ENCODE data around the gene HIGD1A. TPM values are rescaled to one million over a fixed set of nuclear protein-coding genes. Genes with fewer than 3 reads are reported as not detected.

Gene HIGD1A
- polyA plus RNA-seq, 6 donors from 2014 or later = 47.7 to 83.7 (median 65.3) TPM

- Mint-ChIP-seq H3K27me3 (no peaks in the 10 kb centered on the region), H3K36me3 (no peaks in the 10 kb centered on the region), H3K27ac (no peak overlapping the region), H3K4me3 (no peak overlapping the region), H3K4me1 (peaks cover 7 to 17% (median 16%) of the 10 kb centered on the region in 3 donors), H3K9me3 (peaks cover 0 to 2% (median 0%) of the 10 kb centered on the region in 7 donors)
- ATAC-seq (ENCODE audit: low read depth in 2 of 2) (no peak), DNase-seq (no peak)
These were observed 62.0 kb downstream of the HIGD1A start for GRCh38 chr3:42742259-42742658.

GRCh38 chr3:42741796-42742195, 62.5 kb downstream of the HIGD1A start:
- Mint-ChIP-seq H3K4me3 (no peak overlapping the region), H3K4me1 (peaks cover 7 to 17% (median 16%) of the 10 kb centered on the region in 3 donors), H3K27ac (peak overlapping the region in 1 of 6 donors; percentile 8), H3K36me3 (no peaks in the 10 kb centered on the region), H3K27me3 (no peaks in the 10 kb centered on the region), H3K9me3 (peaks cover 0 to 2% (median 0%) of the 10 kb centered on the region in 7 donors)
- DNase-seq (no peak), ATAC-seq (ENCODE audit: low read depth in 2 of 2) (no peak)

- Mint-ChIP-seq H3K4me1 (peaks cover 7 to 17% (median 16%) of the 10 kb centered on the region in 3 donors), H3K9me3 (peaks cover 0 to 2% (median 0%) of the 10 kb centered on the region in 7 donors), H3K36me3 (no peaks in the 10 kb centered on the region), H3K27ac (peak overlapping the region in 2 of 6 donors; percentile 62 to 87), H3K27me3 (no peaks in the 10 kb centered on the region), H3K4me3 (no peak overlapping the region)
- ATAC-seq (ENCODE audit: low read depth in 2 of 2) (no peak), DNase-seq (no peak)
These were observed 64.7 kb downstream of the HIGD1A start for GRCh38 chr3:42739401-42740158.

GRCh38 chr3:42736531-42736930, 67.8 kb downstream of the HIGD1A start:
- Mint-ChIP-seq H3K27ac (no peak overlapping the region), H3K4me1 (peaks cover 7 to 16% (median 13%) of the 10 kb centered on the region in 3 donors)

GRCh38 chr3:42736081-42736480, 68.2 kb downstream of the HIGD1A start:
- Mint-ChIP-seq H3K4me3 (no peak overlapping the region), H3K4me1 (peaks cover 7 to 16% (median 13%) of the 10 kb centered on the region in 3 donors), H3K9me3 (peaks cover 0 to 2% (median 0%) of the 10 kb centered on the region in 7 donors), H3K27ac (no peak overlapping the region), H3K27me3 (no peaks in the 10 kb centered on the region), H3K36me3 (no peaks in the 10 kb centered on the region)
- no peak for ATAC-seq (ENCODE audit: low read depth in 2 of 2)
- no peak for DNase-seq

More at GRCh38 chr3:42736531-42736930, 67.8 kb downstream of the HIGD1A start:
- no peak for ATAC-seq (ENCODE audit: low read depth in 2 of 2)
- Mint-ChIP-seq H3K4me3 (no peak overlapping the region), H3K9me3 (peaks cover 0 to 2% (median 0%) of the 10 kb centered on the region in 7 donors), H3K27me3 (no peaks in the 10 kb centered on the region), H3K36me3 (no peaks in the 10 kb centered on the region)
- DNase-seq = no peak

- Mint-ChIP-seq H3K4me1 (peaks cover 7 to 16% (median 13%) of the 10 kb centered on the region in 3 donors), H3K27me3 (no peaks in the 10 kb centered on the region), H3K36me3 (no peaks in the 10 kb centered on the region), H3K9me3 (peaks cover 0 to 2% (median 0%) of the 10 kb centered on the region in 7 donors), H3K4me3 (no peak overlapping the region), H3K27ac (no peak overlapping the region)
- ATAC-seq (ENCODE audit: low read depth in 2 of 2) (no peak), DNase-seq (no peak)
These were observed 68.7 kb downstream of the HIGD1A start for GRCh38 chr3:42735615-42736014.

GRCh38 chr3:42735019-42735418, 69.3 kb downstream of the HIGD1A start:
- DNase-seq (no peak), ATAC-seq (ENCODE audit: low read depth in 2 of 2) (no peak)
- peaks cover 7 to 16% (median 13%) of the 10 kb centered on the region in 3 donors for H3K4me1 Mint-ChIP-seq
- H3K27ac Mint-ChIP-seq = peak overlapping the region in 1 of 6 donors; percentile 65
- H3K36me3 Mint-ChIP-seq = no peaks in the 10 kb centered on the region
- H3K4me3 Mint-ChIP-seq = no peak overlapping the region
- peaks cover 0 to 2% (median 0%) of the 10 kb centered on the region in 7 donors for H3K9me3 Mint-ChIP-seq
- H3K27me3 Mint-ChIP-seq = no peaks in the 10 kb centered on the region

- H3K27ac Mint-ChIP-seq = peak overlapping the region in 1 of 6 donors; percentile 37
- no peak overlapping the region for H3K4me3 Mint-ChIP-seq
- ATAC-seq (ENCODE audit: low read depth in 2 of 2) (no peak), DNase-seq (no peak)
- H3K27me3 Mint-ChIP-seq = peaks cover 0 to 4% (median 0%) of the 10 kb centered on the region in 3 donors
- peaks cover 7 to 11% (median 9%) of the 10 kb centered on the region in 3 donors for H3K4me1 Mint-ChIP-seq
- H3K36me3 Mint-ChIP-seq = no peaks in the 10 kb centered on the region
- H3K9me3 Mint-ChIP-seq = peaks cover 0 to 2% (median 0%) of the 10 kb centered on the region in 7 donors
These were observed 69.9 kb downstream of the HIGD1A start for GRCh38 chr3:42734263-42734860.

GRCh38 chr3:42733501-42734262, 70.6 kb downstream of the HIGD1A start:
- DNase-seq (no peak), ATAC-seq (ENCODE audit: low read depth in 2 of 2) (no peak)
- Mint-ChIP-seq H3K27me3 (peaks cover 0 to 5% (median 0%) of the 10 kb centered on the region in 3 donors), H3K4me1 (peaks cover 3 to 4% (median 3%) of the 10 kb centered on the region in 3 donors), H3K9me3 (peaks cover 0 to 2% (median 0%) of the 10 kb centered on the region in 7 donors), H3K27ac (peak overlapping the region in 1 of 6 donors; percentile 75), H3K4me3 (no peak overlapping the region), H3K36me3 (no peaks in the 10 kb centered on the region)

Other genes with a start within 250 kb of the HIGD1A start
- 10 to 100 TPM; 25.1 to 39.0 (median 31.3) TPM for gene SEC22C, start 222.5 kb downstream of the HIGD1A start, polyA plus RNA-seq (ENCODE audit: low read depth in 6 of 6)
- gene SS18L2, start 213.6 kb downstream of the HIGD1A start, polyA plus RNA-seq (ENCODE audit: low read depth in 6 of 6) = 100 to 1,000 TPM; 111 to 142 (median 131) TPM
- 10 to 100 TPM in 1 of 6 donors, 1 to 10 TPM in 5; 6.2 to 21.9 (median 8.4) TPM for gene NKTR, start 203.8 kb downstream of the HIGD1A start, polyA plus RNA-seq (ENCODE audit: low read depth in 6 of 6)
- not detected for gene ZBTB47, start 150.8 kb downstream of the HIGD1A start, polyA plus RNA-seq (ENCODE audit: low read depth in 6 of 6)
- not detected for gene KLHL40, start 119.0 kb downstream of the HIGD1A start, polyA plus RNA-seq (ENCODE audit: low read depth in 6 of 6)
- gene HHATL, start 101.7 kb downstream of the HIGD1A start, polyA plus RNA-seq (ENCODE audit: low read depth in 6 of 6) = not detected
- 1 to 10 TPM in 1 of 6 donors, under 1 TPM in 4, not detected in 1; 0.39 to 1.2 (median 0.56) TPM for gene CCDC13, start 31.2 kb downstream of the HIGD1A start, polyA plus RNA-seq (ENCODE audit: low read depth in 6 of 6)
- gene ACKR2, start 5.0 kb upstream of the HIGD1A start, polyA plus RNA-seq (ENCODE audit: low read depth in 6 of 6) = under 1 TPM in 4 of 6 donors, not detected in 2; 0.10 to 0.28 (median 0.20) TPM
- not detected for gene CYP8B1, start 71.4 kb upstream of the HIGD1A start, polyA plus RNA-seq (ENCODE audit: low read depth in 6 of 6)
- gene ZNF662, start 101.7 kb upstream of the HIGD1A start, polyA plus RNA-seq (ENCODE audit: low read depth in 6 of 6) = not detected
- not detected for gene GASK1A, start 174.8 kb upstream of the HIGD1A start, polyA plus RNA-seq (ENCODE audit: low read depth in 6 of 6)

All from naive B cell (primary cell).